Activated naive CD4-positive, alpha-beta T cell treated with Interleukin-2 at 50 U/mL for 16 hours (primary cell): ENCODE data around the gene PPIP5K2.

Experiments
- DNase-seq: peaks from one replicate; pipeline ENCODE4 v3.0.0-alpha.2; 2020

Gene PPIP5K2

GRCh38 chr5:103255691-103256090, 135.6 kb downstream of the PPIP5K2 start:
- no peak for DNase-seq

GRCh38 chr5:103256178-103256577, 136.1 kb downstream of the PPIP5K2 start:
- no peak for DNase-seq

GRCh38 chr5:103258368-103258956, 138.4 kb downstream of the PPIP5K2 start, which contains the start of gene MACIR:
Gene MACIR (plus strand): TSS chr5:103258763. CDS start chr5:103275920, 17,157 bp downstream.
- peak; percentile 89 for DNase-seq

GRCh38 chr5:103258957-103259704, 139.0 kb downstream of the PPIP5K2 start:
- peak; percentile 67 for DNase-seq

- peak; percentile 24 for DNase-seq
These were observed 139.7 kb downstream of the PPIP5K2 start for GRCh38 chr5:103259705-103260355.

- DNase-seq: no peak
These were observed 140.8 kb downstream of the PPIP5K2 start for GRCh38 chr5:103260951-103261350.
